HG03139 (cell line): ENCODE measurements around the gene ATP6V1E1.

ENCODE experiments used
- ATAC-seq: cut with Tn5 transposase; IDR thresholded peaks from one replicate; pipeline ENCODE4 v1.9.1; 2021; ENCODE audit not compliant: unreplicated experiment

The ATP6V1E1 gene

GRCh38 chr22:17548756-17549035 is 79.9 kb downstream of the ATP6V1E1 start:
- ATAC-seq: no peak

- ATAC-seq: no peak
Observed at GRCh38 chr22:17548010-17548755, 80.4 kb downstream of the ATP6V1E1 start.

GRCh38 chr22:17542452-17542851 is 86.1 kb downstream of the ATP6V1E1 start:
- no peak for ATAC-seq
